ENCODE data around the gene CMSS1.

- TF ChIP-seq SP1 (IDR thresholded peaks at IDR 0.05) (no peak), ELF4 (IDR thresholded peaks at IDR 0.05) (no peak)
Measured at GRCh38 chr3:100125161-100125938, 307.7 kb downstream of the CMSS1 start.
